Activated CD8-positive, alpha-beta memory T cell treated with anti-CD3 and anti-CD28 coated beads, Interleukin-2, amount 50 U/mL, for 1 hour (primary cell): Measurements from ENCODE around the gene ERFL.

Experiments
- DNase-seq: peaks from one replicate; pipeline ENCODE4 v3.0.0-alpha.2; 2020; ENCODE audit errors: extremely low read depth

The ERFL gene

DNA sequence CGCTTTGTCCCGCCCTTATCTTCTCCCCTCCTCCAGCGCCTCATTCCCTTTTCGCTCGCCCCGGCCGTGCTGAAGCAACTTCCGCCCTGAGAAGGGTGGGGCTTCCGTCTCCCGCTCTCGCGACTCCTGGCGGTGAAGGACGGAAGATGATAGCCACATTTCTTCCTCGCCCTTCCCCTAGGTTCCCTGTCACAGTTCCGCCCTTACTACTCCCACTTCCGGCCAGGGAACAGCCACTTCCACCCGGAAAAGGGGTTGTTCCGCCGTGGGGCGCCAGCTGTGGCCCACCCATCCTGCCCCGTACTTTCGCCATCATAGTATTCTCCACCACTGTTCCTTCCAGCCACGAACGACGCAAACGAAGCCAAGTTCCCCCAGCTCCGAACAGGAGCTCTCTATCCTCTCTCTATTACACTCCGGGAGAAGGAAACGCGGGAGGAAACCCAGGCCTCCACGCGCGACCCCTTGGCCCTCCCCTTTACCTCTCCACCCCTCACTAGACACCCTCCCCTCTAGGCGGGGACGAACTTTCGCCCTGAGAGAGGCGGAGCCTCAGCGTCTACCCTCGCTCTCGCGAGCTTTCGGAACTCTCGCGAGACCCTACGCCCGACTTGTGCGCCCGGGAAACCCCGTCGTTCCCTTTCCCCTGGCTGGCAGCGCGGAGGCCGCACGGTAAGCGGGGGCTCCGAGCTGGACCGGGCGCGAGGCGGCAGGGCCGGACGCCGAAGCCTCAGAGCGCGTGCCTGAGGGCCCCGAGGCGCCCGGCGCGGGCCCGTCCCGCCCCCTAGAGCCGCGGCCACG lies 68.4 kb downstream of the ERFL start, which contains the start of gene RPS19:
Gene RPS19 (plus strand): TSS at position 638 of the 801 bp plus-strand sequence. CDS start 520 bp downstream, outside the sequence.
- peak; percentile 90 for DNase-seq

DNA sequence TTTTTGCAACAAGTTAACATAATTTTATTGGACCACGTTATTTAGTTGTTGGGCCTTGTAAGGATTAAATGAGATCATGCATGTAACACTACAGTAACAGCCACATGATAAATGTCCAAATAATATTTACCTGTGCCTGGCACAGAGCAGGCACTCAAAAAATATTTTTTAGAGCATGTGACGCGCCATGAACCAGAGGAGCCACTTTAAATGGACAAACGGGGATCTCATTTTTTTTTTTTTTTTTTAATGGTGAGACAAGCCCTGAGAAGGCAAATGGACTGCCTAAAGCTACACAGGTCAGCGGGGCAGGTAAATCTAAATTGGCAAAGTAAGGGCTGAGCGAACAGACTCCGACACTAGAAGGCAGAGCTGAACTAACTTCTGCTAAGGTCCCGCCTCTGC lies 69.0 kb downstream of the ERFL start:
- DNase-seq, result no peak
